HL-60/S4 treated with retinoic acid at 250 ng/mL for 4 days and 3 days (cell line): Measurements from ENCODE around the gene CHAF1B.
"Not testable (repeated sequence)": the region's sequence is repeated elsewhere in the genome, so short reads cannot be mapped to it uniquely, and the experiment has no call there.

Experiments
- in situ Hi-C: fragments of 300-500 bp; cut with MboI; formaldehyde crosslinking; loops from 2 replicates; pipeline ENCODE4 v1.7.0; 2022; ENCODE audit warnings: low sequenced_read_pairs

The CHAF1B gene

DNA sequence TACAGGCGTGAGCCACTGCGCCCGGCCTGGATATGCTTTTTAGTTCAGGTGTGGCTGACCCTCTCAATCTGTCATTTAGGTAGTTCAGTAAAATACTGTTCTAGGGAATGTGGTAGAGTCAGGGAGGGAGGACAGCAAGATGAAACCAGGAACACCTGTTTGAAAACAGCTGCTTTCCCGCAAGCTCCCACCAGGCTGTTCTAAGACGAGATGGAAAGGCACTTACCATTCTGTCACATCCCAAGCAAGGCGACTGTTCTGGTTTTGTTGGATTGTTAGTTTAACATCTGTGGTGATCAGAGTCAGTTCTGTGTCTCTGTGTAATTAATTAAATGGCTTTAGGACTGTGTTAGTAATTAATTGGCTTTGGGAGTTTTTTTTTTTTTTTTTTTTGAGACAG, 2.9 kb downstream of the CHAF1B start:
- in situ Hi-C loops: no loop called here

DNA sequence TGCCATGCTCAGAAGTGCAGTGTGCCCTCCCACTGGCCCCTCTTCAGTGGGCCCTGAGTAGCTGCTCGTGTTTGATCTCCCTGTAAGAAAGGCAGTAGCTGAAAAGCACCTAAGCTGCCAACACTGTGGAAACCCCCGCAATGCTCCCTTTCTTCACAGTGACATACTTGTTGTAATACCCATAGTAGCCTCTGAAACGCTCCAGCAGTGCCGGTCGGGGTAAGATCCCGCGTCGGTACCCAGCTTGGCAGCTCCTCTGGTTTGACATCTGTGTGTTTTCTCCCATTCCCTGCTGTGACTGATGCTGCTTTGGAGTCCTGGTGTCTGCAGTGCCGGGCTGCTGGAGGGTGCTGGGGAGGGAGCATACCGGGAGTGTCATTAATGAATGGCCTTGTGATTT, 3.6 kb downstream of the CHAF1B start:
- in situ Hi-C loops: no loop called here

DNA sequence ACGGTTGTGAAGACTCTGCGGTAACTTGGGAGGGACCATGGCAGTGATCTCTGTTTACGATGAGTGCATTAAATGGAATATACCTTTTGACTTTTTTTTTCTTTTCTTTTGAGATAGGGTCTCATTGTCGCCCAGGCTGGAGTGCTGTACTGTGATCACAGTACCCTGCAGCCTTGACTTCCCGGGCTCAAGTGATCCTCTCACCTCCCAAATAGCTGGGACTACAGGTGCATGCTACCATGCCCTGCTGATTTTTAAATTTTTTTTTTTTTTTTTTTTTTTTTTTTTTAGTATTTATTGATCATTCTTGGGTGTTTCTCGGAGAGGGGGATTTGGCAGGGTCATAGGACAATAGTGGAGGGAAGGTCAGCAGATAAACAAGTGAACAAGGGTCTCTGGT, 6.5 kb downstream of the CHAF1B start:
- in situ Hi-C loops: not testable (repeated sequence)

DNA sequence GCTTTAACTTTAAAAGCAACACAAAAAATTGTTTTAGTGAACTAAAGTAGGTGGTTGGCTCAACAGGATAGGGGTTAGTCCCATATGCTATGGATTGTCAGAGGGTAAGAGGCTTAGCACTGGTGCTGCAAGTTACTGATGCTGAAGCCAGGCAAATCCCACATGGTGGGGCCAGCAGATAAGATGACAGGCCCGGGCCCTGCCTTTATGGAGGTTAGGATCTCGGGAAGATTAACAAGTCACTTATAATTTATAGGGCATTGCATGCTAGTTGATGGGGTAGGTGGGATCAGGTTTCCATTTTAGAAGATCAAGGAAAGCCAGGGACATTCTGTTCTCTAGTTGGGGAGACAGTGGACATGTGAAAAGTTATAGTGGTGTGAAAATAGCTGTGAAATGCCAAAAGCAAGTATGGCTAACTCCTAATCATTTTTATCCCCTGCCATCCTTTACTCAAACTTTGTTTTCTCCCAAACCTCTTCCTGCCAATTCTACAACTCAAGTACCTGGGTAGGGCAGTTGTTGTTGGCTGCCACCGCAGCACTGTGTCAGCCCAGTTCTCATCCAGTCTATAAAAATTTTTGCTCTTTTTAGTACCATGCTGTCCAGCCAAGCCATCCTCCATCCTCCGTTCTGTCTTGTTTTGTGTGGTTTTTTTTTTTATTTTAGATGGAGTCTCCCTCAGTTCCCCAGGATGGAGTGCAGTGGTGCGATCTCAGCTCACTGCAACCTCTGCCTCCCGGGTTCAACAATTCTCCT, 10.3 kb downstream of the CHAF1B start:
- in situ Hi-C loops: no loop called here

- in situ Hi-C loops: no loop called here
These were observed 11.1 kb downstream of the CHAF1B start for GRCh38 chr21:36396325-36396724.

GRCh38 chr21:36396971-36397370, 11.8 kb downstream of the CHAF1B start:
- in situ Hi-C loops: no loop called here

DNA sequence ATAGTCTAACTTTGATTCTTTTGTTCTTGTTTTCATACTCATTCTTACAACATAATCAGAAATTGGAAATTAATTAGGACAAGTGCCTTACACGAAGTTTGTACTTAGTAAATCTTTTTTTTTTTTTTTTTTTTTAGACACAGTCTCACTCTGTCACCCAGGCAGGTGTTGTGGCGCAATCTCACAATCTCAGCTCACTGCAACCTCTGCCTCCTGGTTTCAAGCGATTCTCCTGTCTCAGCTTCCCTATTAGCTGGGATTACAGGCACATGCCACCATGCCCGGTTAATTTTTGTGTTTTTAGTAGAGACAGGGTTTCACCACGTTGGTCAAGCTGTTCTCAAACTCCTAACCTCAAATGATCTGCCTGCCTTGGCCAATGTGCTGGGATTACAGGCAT, 12.4 kb downstream of the CHAF1B start:
- in situ Hi-C loops: no loop called here

DNA sequence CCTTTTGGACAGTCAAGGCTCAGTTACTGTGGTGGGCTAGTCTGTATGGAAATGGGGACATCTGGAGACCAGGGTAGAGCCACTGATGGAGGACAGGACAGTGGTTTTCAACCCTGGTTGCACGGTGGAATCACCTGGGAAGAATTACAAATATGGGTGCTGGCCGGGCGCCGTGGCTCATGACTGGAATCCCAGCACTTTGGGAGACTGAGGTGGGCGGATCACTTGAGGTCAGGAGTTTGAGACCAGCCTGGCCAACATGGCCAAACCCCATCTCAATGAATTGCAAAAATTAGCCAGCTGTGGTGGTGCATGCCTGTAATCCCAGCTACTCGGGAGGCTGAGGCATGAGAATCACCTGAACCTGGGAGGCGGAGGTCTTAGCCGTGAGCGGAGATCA, 14.5 kb downstream of the CHAF1B start:
- in situ Hi-C loops: not testable (repeated sequence)

DNA sequence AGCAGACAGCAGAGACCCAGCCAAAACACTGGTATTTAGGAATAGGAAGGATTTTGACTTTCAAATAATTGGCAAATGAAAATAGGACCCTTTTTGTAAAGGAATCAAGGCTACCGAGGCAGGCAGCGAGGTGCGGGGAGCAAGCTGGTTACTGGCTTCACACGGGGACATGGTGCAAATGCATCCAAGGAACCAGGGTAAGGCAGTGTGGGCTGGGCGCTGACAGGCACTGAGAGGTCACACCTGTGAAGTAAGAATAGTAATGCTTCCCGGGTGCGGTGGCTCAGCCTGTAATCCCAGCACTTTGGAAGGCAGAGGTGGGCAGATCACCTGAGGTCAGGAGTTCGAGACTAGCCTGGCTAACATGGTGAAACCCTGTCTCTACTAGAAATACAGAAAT, 15.5 kb downstream of the CHAF1B start:
- in situ Hi-C loops: no loop called here

GRCh38 chr21:36402339-36402738, 17.1 kb downstream of the CHAF1B start:
- in situ Hi-C loops: no loop called here

DNA sequence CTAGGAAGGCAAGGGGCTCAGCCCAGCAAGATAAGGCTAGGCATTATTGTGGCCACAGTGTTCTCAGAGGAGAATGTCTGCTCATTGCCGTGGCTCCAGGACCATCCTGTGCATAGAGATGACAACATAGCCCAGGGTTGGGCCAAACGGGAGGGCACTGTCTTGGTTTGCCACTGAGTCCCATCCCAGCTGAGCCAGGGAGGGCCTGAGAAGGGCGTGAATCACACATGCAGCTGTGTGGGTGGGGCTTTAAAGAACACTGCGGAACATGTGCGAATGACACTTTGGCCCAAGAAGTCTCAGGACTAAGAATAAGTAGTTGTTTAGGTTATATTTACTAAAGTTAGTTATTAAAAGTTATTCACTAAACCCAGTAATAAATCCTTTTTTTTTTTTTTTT, 18.5 kb downstream of the CHAF1B start:
- in situ Hi-C loops: no loop called here

- in situ Hi-C loops: no loop called here
These were observed 23.4 kb downstream of the CHAF1B start for GRCh38 chr21:36408568-36408967.

GRCh38 chr21:36411301-36411700, 26.1 kb downstream of the CHAF1B start:
- in situ Hi-C loops: no loop called here

DNA sequence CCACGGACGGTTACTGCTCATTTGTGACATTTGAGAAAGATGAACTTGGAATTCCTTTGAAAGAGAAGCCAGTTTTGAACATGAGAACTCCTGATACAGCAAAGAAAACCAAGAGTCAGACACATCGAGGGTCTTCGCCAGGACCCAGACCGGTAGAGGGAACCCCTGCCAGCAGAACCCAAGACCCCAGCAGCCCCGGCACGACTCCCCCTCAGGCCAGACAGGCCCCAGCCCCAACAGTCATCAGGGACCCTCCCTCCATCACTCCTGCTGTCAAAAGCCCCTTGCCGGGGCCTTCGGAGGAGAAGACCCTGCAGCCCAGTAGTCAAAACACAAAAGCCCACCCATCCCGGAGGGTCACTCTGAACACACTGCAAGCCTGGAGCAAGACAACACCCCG, 27.7 kb downstream of the CHAF1B start:
- in situ Hi-C loops: no loop called here

GRCh38 chr21:36415375-36415774, 30.2 kb downstream of the CHAF1B start:
- in situ Hi-C loops: no loop called here

DNA sequence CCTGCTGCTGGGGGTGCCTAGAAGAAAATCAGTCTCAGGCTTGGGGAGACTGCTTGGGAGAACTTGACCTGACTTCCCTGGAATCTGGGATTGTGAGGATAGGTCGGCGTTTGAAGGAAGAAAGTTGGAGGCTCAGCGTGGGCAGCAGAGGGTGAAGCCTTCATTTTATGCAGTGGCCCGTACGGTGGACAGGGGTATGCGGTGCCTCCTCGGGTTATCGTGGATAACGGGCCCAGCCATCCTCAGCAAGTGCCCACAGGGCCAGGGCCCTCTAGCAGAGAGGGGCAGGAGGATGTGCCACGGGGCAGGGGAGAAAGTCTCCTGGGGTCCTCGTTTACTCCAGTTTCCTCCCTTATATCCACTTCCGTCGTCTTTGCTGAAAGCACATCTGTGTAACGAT, 34.0 kb downstream of the CHAF1B start:
- in situ Hi-C loops: no loop called here

GRCh38 chr21:36419996-36420395, 34.8 kb downstream of the CHAF1B start:
- in situ Hi-C loops: no loop called here

DNA sequence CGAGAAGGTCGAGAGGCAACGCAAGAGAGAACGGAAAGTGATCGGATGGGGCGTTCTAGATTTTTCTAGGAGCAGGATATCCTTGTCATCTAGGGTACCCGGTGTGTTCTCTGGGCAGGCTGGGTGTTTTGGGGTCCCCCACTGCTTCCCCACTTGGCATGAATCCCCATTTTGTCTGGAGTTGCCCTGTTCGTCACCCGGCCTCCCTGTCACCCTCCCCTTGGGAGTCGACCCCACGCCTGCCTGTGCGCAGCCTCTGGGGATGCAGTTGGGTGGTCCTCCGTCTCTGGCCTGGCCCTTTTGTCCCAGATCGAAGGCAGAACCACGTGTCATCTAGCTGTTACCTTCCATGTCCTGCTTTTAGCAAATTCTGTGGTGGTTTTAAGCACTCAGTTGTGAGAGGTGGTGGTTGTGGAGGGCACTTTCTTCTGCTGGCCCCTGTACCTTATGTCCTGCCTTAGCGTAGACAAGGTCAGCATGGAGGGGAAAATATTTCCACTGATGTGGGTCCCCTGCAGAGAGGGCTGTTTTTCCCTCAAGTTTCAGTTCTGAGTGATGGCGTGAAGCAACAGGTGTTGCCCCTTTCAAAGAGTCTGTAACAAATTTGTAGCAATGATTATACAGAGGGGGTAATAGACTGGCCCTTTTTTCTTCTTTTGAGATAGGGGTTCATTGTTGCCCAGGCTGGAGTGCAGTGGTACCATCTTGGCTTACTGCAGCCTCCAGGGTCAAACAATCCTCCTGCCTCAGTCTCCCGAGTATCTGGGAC, 35.6 kb downstream of the CHAF1B start:
- in situ Hi-C loops: no loop called here

- in situ Hi-C loops: no loop called here
These were observed 37.3 kb downstream of the CHAF1B start for GRCh38 chr21:36422279-36423098.

- in situ Hi-C loops: no loop called here
These were observed 38.7 kb downstream of the CHAF1B start for GRCh38 chr21:36423771-36424433.

DNA sequence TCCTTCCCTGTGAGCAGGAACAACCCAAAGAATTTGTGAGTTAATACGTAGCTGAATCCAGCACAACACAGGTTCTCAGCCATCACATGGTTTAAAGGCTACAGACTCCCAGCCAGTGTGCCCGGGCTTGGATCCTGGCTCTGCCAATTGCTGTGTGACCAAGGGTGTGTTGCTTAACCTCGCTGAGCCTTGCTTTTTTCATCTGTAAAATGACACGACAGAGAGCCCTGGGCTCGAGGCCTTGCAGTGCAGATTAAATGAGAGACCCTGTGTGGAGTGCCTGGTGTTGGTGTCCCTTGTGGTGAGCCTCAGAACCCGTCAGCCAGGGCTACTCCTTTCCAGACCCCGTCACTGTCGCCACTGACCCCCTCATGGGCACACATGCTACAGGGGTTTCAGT, 39.4 kb downstream of the CHAF1B start:
- in situ Hi-C loops: no loop called here
